NCI-H446 treated with DMSO at 0.1 percent for 48 hours (cell line): ENCODE measurements around the gene KATNB1.

Experiments
- DNase-seq: peaks from one replicate; lab custom pipeline; 2025; lab: John Stamatoyannopoulos, UW

The KATNB1 gene, protein sequence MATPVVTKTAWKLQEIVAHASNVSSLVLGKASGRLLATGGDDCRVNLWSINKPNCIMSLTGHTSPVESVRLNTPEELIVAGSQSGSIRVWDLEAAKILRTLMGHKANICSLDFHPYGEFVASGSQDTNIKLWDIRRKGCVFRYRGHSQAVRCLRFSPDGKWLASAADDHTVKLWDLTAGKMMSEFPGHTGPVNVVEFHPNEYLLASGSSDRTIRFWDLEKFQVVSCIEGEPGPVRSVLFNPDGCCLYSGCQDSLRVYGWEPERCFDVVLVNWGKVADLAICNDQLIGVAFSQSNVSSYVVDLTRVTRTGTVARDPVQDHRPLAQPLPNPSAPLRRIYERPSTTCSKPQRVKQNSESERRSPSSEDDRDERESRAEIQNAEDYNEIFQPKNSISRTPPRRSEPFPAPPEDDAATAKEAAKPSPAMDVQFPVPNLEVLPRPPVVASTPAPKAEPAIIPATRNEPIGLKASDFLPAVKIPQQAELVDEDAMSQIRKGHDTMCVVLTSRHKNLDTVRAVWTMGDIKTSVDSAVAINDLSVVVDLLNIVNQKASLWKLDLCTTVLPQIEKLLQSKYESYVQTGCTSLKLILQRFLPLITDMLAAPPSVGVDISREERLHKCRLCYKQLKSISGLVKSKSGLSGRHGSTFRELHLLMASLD

GRCh38 chr16:57735755-57736418 is at the start of gene KATNB1:
Gene KATNB1 (plus strand): TSS chr16:57735770. CDS start chr16:57737244, 1,474 bp downstream.
- DNase-seq: no peak

DNA sequence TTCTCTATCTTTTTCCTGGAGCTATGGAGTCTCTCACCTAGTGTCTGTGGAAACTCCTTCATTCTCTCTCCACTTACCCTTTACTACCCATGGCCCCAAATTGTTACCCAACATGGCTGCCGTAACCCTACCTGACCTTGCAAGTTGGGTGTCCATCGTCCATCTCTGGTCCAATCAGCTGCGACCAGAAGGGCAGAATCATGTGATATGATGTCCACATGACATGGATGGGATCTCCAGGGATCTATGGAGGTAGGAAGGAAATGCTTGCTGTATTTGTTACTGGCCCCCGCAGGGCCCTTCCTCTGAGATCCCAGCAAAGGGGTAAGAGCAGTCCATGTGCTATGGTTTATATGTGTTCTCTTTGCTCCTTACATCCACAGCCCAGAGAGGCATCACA is 49.0 kb upstream of the KATNB1 start:
- DNase-seq: no peak

DNA sequence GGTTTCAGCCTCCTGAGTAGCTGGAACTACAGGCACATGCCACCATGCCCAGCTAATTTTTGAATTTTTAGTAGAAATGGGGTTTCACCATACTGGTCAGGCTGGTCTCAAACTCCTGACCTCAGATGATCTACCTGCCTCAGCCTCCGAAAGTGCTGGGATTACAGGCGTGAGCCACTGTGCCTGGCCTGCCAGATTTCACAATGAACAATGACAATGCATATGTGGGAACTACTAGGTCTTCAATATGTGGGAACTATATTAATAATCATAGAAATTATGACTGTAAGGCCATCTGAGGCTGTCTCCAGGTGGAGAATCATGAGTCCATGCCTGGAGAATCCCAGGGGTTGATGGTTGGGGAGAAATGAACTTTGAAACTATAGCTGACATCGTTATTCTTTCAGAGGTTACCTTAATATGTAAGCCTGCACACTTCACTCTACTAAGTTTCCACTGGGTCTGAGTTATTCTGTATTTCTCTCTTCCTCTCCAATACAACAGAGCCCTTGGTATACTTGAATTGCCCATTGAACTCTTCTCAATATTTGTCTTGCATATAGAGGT is 48.1 kb upstream of the KATNB1 start:
- DNase-seq: no peak

GRCh38 chr16:57688487-57688986 is 47.0 kb upstream of the KATNB1 start:
- DNase-seq: no peak

GRCh38 chr16:57688987-57689761 is 46.4 kb upstream of the KATNB1 start:
- no peak for DNase-seq

- DNase-seq: no peak
Measured at GRCh38 chr16:57689762-57690558, 45.6 kb upstream of the KATNB1 start.

DNA sequence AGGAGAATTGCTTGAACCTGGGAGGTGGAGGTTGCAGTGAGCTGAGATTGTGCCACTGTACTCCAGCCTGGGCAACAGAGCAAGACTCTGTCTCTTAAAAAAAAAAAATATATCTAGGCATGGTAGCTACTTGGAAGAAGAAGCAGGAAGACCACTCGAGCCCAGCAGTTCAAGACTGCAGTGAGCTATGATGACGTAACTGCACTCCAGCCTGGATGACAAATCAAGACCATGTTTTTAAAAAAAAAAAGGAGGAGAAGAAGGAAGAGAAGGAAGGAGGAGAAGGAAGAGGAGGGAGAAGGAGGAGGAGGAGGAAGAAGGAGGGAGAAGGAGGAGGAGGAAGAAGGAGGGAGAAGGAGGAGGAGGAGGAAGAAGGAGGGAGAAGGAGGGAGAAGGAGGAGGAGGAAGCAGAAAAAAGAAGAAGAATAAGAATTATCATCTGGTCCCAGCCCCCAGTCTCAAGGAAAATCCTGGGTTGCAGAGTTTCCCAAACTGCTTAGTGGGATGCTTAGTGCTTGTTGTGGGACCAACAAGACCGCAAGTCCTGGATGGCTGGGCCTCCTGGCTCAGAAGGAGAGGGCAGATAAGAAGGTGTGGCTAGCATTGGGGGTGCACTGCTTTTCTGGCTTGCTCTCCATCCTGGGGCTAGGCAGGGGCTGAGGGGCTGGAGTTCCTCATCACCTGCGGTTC is 44.6 kb upstream of the KATNB1 start:
- DNase-seq: no peak

- no peak for DNase-seq
Measured at GRCh38 chr16:57692636-57693035, 42.9 kb upstream of the KATNB1 start.

GRCh38 chr16:57693550-57693949 is 42.0 kb upstream of the KATNB1 start:
- DNase-seq: no peak

GRCh38 chr16:57694231-57694724 is 41.3 kb upstream of the KATNB1 start:
- DNase-seq: no peak

DNA sequence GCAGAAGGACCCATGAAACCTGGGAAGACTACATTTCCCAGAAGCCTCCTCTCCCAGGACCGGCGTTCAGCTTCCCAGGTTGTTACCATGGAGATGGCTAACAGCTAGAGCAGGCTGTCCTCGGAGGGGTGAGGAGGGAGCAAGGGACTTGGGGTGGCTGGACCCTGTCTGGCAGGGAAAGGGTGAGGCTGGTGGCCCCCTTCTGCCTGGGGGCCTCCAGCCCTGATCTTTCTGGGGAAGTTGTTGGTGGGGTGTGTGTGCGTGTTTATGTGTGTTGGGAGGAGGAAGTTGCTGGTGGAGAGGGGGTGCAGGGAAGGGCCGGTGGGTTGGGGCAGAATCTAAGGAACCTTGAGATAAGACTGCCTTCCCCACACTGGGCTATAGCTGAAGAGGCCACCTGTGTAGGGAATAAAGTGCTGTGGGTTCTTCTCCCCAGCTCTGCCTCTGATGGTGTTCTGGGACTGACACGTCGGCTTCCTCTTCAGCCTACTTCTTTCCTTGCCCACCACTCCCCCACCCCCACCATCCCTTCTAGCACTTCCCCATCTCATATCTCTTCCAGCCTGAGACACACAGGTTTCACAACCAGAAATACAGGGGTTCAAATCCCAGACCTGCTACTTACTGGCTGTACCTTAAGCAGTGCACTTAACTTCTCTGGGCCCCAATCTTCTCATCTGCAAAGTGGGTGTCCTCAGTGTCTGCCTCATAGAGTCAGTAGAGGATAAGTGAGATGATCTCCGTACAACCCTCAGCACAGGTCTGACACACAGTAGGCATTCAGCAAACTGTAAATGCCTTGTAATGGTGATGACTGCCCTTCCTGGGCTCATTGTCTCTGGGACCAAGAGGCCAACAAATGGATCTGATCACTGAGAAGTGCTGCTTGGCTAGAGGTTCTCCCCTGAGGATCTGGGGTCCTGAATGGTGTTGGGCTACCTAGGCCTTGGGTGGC is 40.6 kb upstream of the KATNB1 start, which contains the start of gene DRC7:
Gene DRC7 (plus strand): TSS at position 82 of the 955 bp plus-strand sequence. CDS start 3,144 bp downstream, outside the sequence.
- DNase-seq: no peak

DNA sequence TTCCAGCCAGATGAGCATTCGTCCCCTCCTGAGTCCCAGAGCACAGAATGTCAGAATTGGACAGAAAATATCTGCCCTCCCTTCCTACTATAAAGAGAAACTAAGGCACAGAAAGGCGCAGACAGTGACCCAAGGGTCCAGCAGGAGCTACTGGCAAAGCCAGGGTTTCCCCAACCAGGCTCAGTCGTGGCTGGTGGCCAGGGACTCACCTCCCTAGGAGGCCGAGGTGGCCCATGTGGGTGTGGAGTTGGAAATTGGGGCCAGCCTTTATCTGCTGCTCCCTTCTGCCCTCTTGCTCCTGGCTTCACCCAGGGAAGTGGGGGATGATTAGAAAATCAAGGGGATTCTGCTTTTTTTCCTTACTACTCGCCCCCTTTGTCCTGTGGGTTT is 39.9 kb upstream of the KATNB1 start:
- no peak for DNase-seq

- no peak for DNase-seq
Measured at GRCh38 chr16:57696240-57696639, 39.3 kb upstream of the KATNB1 start.

- no peak for DNase-seq
Measured at GRCh38 chr16:57697896-57698537, 37.6 kb upstream of the KATNB1 start.

DNA sequence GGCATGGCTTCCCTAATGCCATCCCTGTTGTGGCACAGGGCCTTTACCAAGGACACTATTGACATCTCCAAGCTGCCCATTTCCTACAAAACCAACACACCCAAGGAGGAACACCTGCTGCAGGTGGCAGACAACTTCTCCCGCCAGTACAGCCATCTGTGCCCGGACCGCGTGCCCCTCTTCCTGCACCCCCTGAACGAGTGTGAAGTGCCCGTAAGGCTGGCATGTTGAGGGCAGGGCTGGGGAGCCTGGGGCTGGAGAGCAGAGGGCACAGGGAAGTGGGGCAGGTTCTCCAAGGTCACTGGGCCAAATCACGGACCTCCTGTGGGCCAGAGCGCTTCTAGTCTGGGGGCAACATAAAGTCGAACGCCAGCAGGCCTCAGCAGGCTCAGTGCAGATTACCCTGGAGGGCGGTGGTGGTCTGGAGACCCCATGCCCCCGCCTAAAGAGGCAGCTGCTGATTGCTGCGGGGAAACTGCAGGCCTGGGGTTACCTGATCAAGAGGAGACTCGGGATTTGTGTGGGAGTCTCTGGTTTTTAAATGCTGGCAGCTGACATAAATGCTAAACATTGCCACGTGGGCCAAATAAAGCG is 36.7 kb upstream of the KATNB1 start:
- no peak for DNase-seq

- DNase-seq: no peak
Measured at GRCh38 chr16:57699481-57699880, 36.1 kb upstream of the KATNB1 start.

- DNase-seq: no peak
Measured at GRCh38 chr16:57699899-57700298, 35.7 kb upstream of the KATNB1 start.
